ENCODE data around the gene TBX3.

Gene TBX3

DNA sequence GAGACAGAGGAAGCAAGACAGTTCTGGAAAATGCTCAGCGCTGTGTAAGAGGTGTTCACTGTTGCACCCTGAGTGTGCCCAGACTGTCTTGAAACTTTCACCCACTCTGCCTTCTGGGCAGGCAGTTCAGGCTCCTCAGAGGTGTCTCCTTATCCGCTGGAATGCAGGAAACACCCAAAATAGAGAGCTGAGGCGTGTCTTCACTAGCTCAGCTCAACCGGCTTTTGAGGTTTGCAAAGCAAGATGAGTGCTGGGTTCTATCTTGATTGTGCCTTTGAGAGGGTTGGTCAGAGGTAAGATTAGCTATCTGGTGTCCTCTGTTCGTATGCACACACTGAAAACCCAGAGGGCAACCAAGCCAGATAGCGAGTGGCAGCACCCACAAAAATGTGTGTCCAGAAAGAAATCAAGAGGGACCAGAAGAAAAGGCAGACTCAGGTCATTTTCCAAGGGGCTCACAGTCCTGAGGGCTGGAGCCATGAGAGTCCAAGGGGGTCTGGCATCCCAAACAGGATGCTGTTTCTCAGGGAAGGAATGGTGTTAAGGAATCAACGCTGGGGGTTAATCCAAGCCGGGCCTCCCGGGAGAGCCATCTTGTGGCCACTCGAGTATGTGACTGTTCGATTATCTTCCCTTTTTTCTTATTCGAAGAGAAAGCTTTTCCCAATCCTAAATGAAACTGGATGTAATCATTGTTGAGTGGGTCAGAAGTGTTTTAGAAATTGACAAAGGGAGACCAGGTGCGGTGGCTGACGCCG, 47.1 kb downstream of the TBX3 start:
- H3K4me3 ChIP-seq (ENCODE audit: low read depth, low read length) = no peak overlapping the region

DNA sequence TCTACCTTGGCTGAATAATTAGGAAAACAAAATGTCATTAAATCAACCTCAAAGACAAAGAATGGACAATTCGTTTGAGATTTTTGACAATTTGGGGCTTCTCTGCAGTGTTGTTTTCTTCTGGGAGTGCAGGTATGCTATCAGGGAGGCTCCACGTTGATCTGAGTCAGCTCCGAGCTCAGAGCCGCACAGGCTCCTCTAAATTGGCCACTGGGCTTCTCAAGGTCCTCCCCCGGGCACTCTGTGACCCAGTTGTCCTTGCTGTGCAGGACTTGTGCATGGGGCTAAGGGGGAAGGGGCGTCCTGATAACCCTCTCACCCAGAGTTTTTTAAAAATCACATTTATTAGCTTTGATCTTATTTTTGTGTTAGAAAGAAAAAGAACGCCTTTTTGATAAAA, 52.7 kb downstream of the TBX3 start:
- no peak overlapping the region for H3K4me3 ChIP-seq (ENCODE audit: low read depth, low read length)

DNA sequence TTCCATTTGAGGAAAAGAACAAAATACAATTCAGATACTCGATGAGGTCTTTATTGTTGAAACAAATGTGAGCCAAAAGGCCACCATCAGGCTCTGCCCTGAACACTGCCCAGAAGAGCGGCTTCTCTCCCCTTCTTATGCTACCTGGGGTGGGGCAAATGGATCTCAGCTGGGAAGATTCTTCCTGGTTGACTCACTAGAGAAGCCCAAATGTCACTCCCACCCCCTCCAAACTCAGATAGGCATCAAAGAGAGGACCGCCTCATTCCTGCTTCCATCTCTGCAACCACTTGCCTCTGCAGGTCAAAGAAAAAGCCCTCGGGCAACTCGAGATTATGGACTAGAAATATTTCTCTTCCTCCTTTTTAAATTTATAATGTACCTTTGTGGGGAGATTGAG, 55.8 kb downstream of the TBX3 start:
- no peak overlapping the region for H3K4me3 ChIP-seq (ENCODE audit: low read depth, low read length)

DNA sequence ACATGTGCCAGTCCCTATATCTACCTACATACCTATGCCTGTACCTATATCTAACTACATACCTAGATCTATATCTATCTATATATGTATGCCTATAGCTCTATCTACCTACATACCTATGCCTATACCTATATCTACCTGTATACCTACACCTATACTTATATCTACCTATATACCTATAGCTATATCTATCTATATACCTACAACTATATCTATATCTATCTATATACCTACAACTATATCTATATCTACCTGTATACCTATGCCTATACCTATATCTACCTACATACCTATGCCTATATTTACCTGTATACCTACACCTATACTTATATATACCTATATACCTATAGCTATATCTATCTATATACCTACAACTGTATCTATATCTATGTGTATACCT, 56.6 kb downstream of the TBX3 start:
- no peak overlapping the region for H3K4me3 ChIP-seq (ENCODE audit: low read depth, low read length)

DNA sequence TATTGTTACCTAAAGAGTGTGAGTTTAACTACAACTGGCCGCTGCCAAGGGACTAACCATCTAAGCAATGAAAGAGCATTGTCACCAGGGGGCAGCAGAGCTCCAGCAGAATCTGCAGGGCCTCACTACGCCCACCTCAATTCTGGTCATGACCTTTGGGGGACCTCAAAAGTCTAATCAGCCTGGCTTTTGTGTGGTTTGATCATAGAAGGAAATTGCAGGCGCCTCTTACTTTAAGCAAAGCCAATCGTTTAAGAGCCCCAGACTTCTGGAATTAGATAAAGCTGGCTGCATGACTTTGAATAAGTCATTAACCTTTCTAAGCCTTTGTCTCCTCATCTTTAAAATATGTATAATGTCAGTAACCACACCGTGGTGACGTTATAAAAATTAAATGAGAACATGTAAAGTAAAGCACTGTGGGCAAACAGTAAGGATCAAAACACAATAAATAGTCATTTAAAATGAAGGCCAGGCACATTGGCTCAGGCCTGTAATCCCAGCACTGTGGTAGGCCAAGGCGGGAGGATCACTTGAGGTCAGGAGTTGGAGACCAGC, 58.6 kb downstream of the TBX3 start:
- H3K4me3 ChIP-seq (ENCODE audit: low read depth, low read length) = no peak overlapping the region

DNA sequence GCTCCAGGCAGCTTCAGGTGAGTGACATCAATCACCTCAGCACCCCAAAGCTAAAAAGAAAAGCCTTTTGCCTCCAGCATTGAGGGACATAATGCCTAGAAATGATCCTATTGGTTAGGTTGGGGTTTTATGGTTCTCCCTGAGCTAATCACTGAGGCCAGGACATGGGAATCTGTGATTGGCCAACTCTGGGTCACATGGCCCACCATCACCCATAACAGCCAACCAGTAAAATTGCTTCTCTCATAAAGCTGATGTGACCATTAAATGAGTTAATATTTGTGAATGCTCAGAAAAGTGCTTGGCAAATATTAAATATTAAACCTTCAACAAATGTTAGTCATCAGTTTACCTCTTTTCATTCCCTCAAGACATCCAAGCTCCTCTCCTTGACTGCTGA, 60.2 kb downstream of the TBX3 start:
- H3K4me3 ChIP-seq (ENCODE audit: low read depth, low read length) = no peak overlapping the region

Measured in iPS-11a (cell line).